Thymus (tissue), 11 donors: ENCODE results near the gene NHERF2. TPM values are rescaled to one million over a fixed set of nuclear protein-coding genes. Genes with fewer than 3 reads are reported as not detected.

Experiments
- DNase-seq, 9 donors: peaks; one replicate each; pipeline ENCODE4 v3.0.0-alpha.2; 2013; ENCODE audit warnings: low spot score in 9 of 9, low read depth in 6 of 9, missing footprints in 1 of 9
- H3K27ac ChIP-seq, 2 donors: one replicate each; pipeline ENCODE4 v1.5.1; 2013; ENCODE audit warnings: control low read depth in 1 of 2, low read depth in 1 of 2, low read length in 1 of 2, mild to moderate bottlenecking in 1 of 2, moderate library complexity in 1 of 2
- H3K27me3 ChIP-seq, 2 donors: one replicate each; pipeline ENCODE4 v1.5.1; 2013; ENCODE audit warnings: low read length in 1 of 2; ENCODE audit not compliant: control insufficient read depth in 2 of 2, insufficient read depth in 1 of 2
- H3K36me3 ChIP-seq, 2 donors: one replicate each; pipeline ENCODE4 v1.5.1; 2013; ENCODE audit warnings: low read length in 1 of 2, mild to moderate bottlenecking in 1 of 2, moderate library complexity in 1 of 2; ENCODE audit not compliant: control insufficient read depth in 2 of 2, insufficient read depth in 2 of 2
- H3K4me1 ChIP-seq, 2 donors: one replicate each; pipeline ENCODE4 v1.5.1; 2013; ENCODE audit warnings: low read length in 2 of 2; ENCODE audit not compliant: control insufficient read depth in 2 of 2, insufficient read depth in 2 of 2
- H3K4me3 ChIP-seq, 2 donors: one replicate each; pipeline ENCODE4 v1.5.1; 2013; ENCODE audit warnings: low read length in 2 of 2, control low read depth in 1 of 2, mild to moderate bottlenecking in 1 of 2
- H3K9me3 ChIP-seq, 2 donors: one replicate each; pipeline ENCODE4 v1.5.1; 2013; ENCODE audit warnings: low read length in 1 of 2, mild to moderate bottlenecking in 1 of 2; ENCODE audit not compliant: control insufficient read depth in 2 of 2, insufficient read depth in 1 of 2
- WGBS: extraction: QIAGEN DNeasy Blood & Tissue Kit; methylation state at CpG from one replicate; pipeline ENCODE4 v1.1.7; 2013; 5-methylcytosine and 5-hydroxymethylcytosine counted together
- polyA plus RNA-seq: library from polyadenylated mRNA; stranded (reverse); fragments of 200-250 nt; gene quantifications from one replicate; pipeline ENCODE4 v1.2.3, GENCODE V29; 2013
- total RNA-seq: library from RNA; stranded (reverse); fragments of 120-200 nt; gene quantifications from one replicate; pipeline ENCODE4 v1.2.4, GENCODE V29; 2013
- donor health status: healthy.

Gene NHERF2
- total and polyA plus RNA-seq, 2 donors = 6.3 to 23.4 TPM

- H3K36me3 ChIP-seq = peaks cover 70 to 95% of the 10 kb centered on the region in 2 donors
- no peaks in the 10 kb centered on the region for H3K27me3 ChIP-seq
- H3K4me1 ChIP-seq = peaks cover 0 to 35% of the 10 kb centered on the region in 2 donors
- H3K27ac ChIP-seq = no peak overlapping the region
- WGBS = 96% methylated on average over 44 of the region's 44 CpGs
- DNase-seq = no peak
- H3K4me3 ChIP-seq = no peak overlapping the region
- no peaks in the 10 kb centered on the region for H3K9me3 ChIP-seq
These were observed 57.4 kb downstream of the NHERF2 start for GRCh38 chr16:2083876-2084780.

GRCh38 chr16:2084895-2085625 is 58.4 kb downstream of the NHERF2 start:
- H3K4me3 ChIP-seq = no peak overlapping the region
- DNase-seq = no peak
- H3K9me3 ChIP-seq = no peaks in the 10 kb centered on the region
- H3K36me3 ChIP-seq = peaks cover 74 to 95% of the 10 kb centered on the region in 2 donors
- 97% methylated on average over 29 of the region's 29 CpGs for WGBS
- peaks cover 0 to 35% of the 10 kb centered on the region in 2 donors for H3K4me1 ChIP-seq
- no peak overlapping the region for H3K27ac ChIP-seq
- no peaks in the 10 kb centered on the region for H3K27me3 ChIP-seq

GRCh38 chr16:2085669-2086068 is 59.0 kb downstream of the NHERF2 start:
- Histone ChIP-seq H3K4me1 (peaks cover 0 to 35% of the 10 kb centered on the region in 2 donors), H3K4me3 (no peak overlapping the region), H3K36me3 (peaks cover 76 to 97% of the 10 kb centered on the region in 2 donors), H3K27me3 (no peaks in the 10 kb centered on the region), H3K27ac (no peak overlapping the region), H3K9me3 (no peaks in the 10 kb centered on the region)
- DNase-seq = no peak
- WGBS = 95% methylated on average over 14 of the region's 14 CpGs

GRCh38 chr16:2086106-2086742 is 59.5 kb downstream of the NHERF2 start:
- Histone ChIP-seq H3K4me1 (peaks cover 0 to 33% of the 10 kb centered on the region in 2 donors), H3K27me3 (no peaks in the 10 kb centered on the region), H3K4me3 (no peak overlapping the region), H3K36me3 (peaks cover 71 to 95% of the 10 kb centered on the region in 2 donors), H3K27ac (no peak overlapping the region), H3K9me3 (no peaks in the 10 kb centered on the region)
- 98% methylated on average over 27 of the region's 27 CpGs for WGBS
- DNase-seq = no peak

GRCh38 chr16:2086812-2087747 is 60.4 kb downstream of the NHERF2 start:
- WGBS = 97% methylated on average over 30 of the region's 30 CpGs
- Histone ChIP-seq H3K27me3 (no peaks in the 10 kb centered on the region), H3K9me3 (no peaks in the 10 kb centered on the region), H3K4me1 (peaks cover 0 to 29% of the 10 kb centered on the region in 2 donors), H3K36me3 (peaks cover 68 to 93% of the 10 kb centered on the region in 2 donors), H3K27ac (no peak overlapping the region), H3K4me3 (no peak overlapping the region)
- no peak for DNase-seq

GRCh38 chr16:2087748-2088631 is 61.3 kb downstream of the NHERF2 start:
- 97% methylated on average over 41 of the region's 41 CpGs for WGBS
- H3K27me3 ChIP-seq = no peaks in the 10 kb centered on the region
- H3K36me3 ChIP-seq = peaks cover 70 to 92% of the 10 kb centered on the region in 2 donors
- no peak overlapping the region for H3K4me3 ChIP-seq
- H3K27ac ChIP-seq = no peak overlapping the region
- DNase-seq = no peak
- no peaks in the 10 kb centered on the region for H3K9me3 ChIP-seq
- peaks cover 0 to 20% of the 10 kb centered on the region in 2 donors for H3K4me1 ChIP-seq
